Glomerular visceral epithelial cell (primary cell): ENCODE measurements around the gene ACE.
"Not testable (repeated sequence)": the region's sequence is repeated elsewhere in the genome, so short reads cannot be mapped to it uniquely, and the experiment has no call there.

Experiments used
- DNase-seq: peaks from one replicate; pipeline ENCODE4 v3.0.0-alpha.2; 2016; ENCODE audit errors: extremely low spot score

ACE gene

GRCh38 chr17:63444457-63444856 is 32.4 kb upstream of the ACE start:
- no peak for DNase-seq

- no peak for DNase-seq
Measured at GRCh38 chr17:63445065-63445464, 31.8 kb upstream of the ACE start.

GRCh38 chr17:63445571-63445953 is 31.3 kb upstream of the ACE start:
- peak; percentile 31 for DNase-seq

- DNase-seq, result peak; percentile 71
Measured at GRCh38 chr17:63445954-63446752, 30.7 kb upstream of the ACE start, which contains the start of gene CYB561. CYB561 (minus strand) TSS chr17:63446306; CDS start chr17:63437547, 8,759 bp downstream.

GRCh38 chr17:63446753-63447470 is 29.9 kb upstream of the ACE start:
- peak; percentile 18 for DNase-seq

GRCh38 chr17:63447471-63448009 is 29.3 kb upstream of the ACE start:
- no peak for DNase-seq

- no peak for DNase-seq
Measured at GRCh38 chr17:63448655-63449054, 28.2 kb upstream of the ACE start.

- DNase-seq, result peak; percentile 13
Measured at GRCh38 chr17:63450551-63450950, 26.3 kb upstream of the ACE start.

GRCh38 chr17:63451150-63451549 is 25.7 kb upstream of the ACE start:
- DNase-seq, result no peak

- DNase-seq, result no peak
Measured at GRCh38 chr17:63452046-63452961, 24.6 kb upstream of the ACE start.

GRCh38 chr17:63452962-63453551 is 23.8 kb upstream of the ACE start:
- no peak for DNase-seq

- not testable (repeated sequence) for DNase-seq
Measured at GRCh38 chr17:63454357-63454756, 22.5 kb upstream of the ACE start.

- DNase-seq, result no peak
Measured at GRCh38 chr17:63454915-63455314, 21.9 kb upstream of the ACE start.

- no peak for DNase-seq
Measured at GRCh38 chr17:63455417-63455816, 21.4 kb upstream of the ACE start.

- no peak for DNase-seq
Measured at GRCh38 chr17:63458478-63458877, 18.4 kb upstream of the ACE start.

- DNase-seq, result no peak
Measured at GRCh38 chr17:63460018-63460417, 16.8 kb upstream of the ACE start.

GRCh38 chr17:63463771-63464170 is 13.1 kb upstream of the ACE start:
- DNase-seq, result no peak

GRCh38 chr17:63464691-63465236 is 12.1 kb upstream of the ACE start:
- DNase-seq, result no peak

- DNase-seq, result not testable (repeated sequence)
Measured at GRCh38 chr17:63468099-63468498, 8.8 kb upstream of the ACE start.

- DNase-seq, result no peak
Measured at GRCh38 chr17:63474174-63474573, 2.7 kb upstream of the ACE start.
